ENCODE measurements around the gene CLEC19A. TPM values are rescaled to one million over a fixed set of nuclear protein-coding genes. Genes with fewer than 3 reads are reported as not detected.

Gene CLEC19A
- total RNA-seq, 1 experiment from 2014 or later = not detected

- Mint-ChIP-seq H3K4me3 (ENCODE audit: unreplicated experiment) (no peak overlapping the region), H3K27me3 (ENCODE audit: insufficient read depth, unreplicated experiment) (peaks cover 2% of the 10 kb centered on the region), H3K36me3 (ENCODE audit: insufficient read depth, unreplicated experiment) (no peaks in the 10 kb centered on the region), H3K27ac (ENCODE audit: unreplicated experiment) (no peak overlapping the region), H3K4me1 (ENCODE audit: low read depth, unreplicated experiment) (no peaks in the 10 kb centered on the region), H3K9me3 (ENCODE audit: unreplicated experiment) (peaks cover 8% of the 10 kb centered on the region)
- no peaks in the 10 kb centered on the region for H3K36me3 ChIP-seq (ENCODE audit: control insufficient read depth, insufficient read depth, low read length)
- BruUV-seq (replicated peaks) = no TSS peak
- H3K27me3 ChIP-seq (replicated peaks; ENCODE audit: control insufficient read depth, insufficient read depth, low read length) = no peaks in the 10 kb centered on the region
- CTCF ChIA-PET = interaction anchor here (0.6 kb wide), 1 partner anchor 462 kb away, joined by 5 read pairs; no protein-coding TSS in a partner anchor
- intact Hi-C loops (cut with micrococcal nuclease; ENCODE audit: unreplicated experiment) = no loop called here
- no peak for DNase-seq
- no peaks in the 10 kb centered on the region for H3K4me1 ChIP-seq
- H3K4me3 ChIP-seq (ENCODE audit: low read depth, low read length) = no peak overlapping the region
- no peak for TF ChIP-seq CTCF (IDR thresholded peaks at IDR 0.05; ENCODE audit: insufficient read depth in 1 of 2, low read depth in 1 of 2, low read length in 1 of 2, severe bottlenecking in 1 of 2, unreplicated experiment in 1 of 2)
- no peaks in the 10 kb centered on the region for H3K9me3 ChIP-seq
- POLR2A ChIA-PET = no interaction called here
Measured at GRCh38 chr16:19344224-19344801, 58.8 kb downstream of the CLEC19A start.

DNA sequence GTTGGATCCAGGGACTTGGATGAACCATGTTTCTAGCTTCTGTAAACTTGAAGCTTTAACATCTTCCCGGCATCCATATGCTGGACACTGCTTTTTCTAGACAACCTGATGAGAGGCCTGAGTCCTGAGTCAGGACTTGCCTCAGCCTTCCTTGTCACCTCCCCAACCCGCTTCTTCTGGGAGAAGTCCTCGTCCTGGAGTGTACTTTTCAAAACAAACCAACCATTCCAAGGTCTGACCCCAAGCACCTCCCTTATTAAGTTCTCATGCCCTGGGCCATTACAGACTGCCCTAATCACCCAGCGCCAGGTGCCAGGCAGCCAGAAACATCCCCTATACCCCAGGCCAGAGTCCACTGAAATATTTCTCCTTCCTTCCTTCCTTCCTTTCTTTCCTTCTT is 59.4 kb downstream of the CLEC19A start:
- no peak overlapping the region for H3K27ac Mint-ChIP-seq (ENCODE audit: unreplicated experiment)
- H3K4me1 Mint-ChIP-seq (ENCODE audit: low read depth, unreplicated experiment) = no peaks in the 10 kb centered on the region
- BruUV-seq (replicated peaks) = no TSS peak
- Histone ChIP-seq H3K4me3 (ENCODE audit: low read depth, low read length) (no peak overlapping the region), H3K27me3 (replicated peaks; ENCODE audit: control insufficient read depth, insufficient read depth, low read length) (no peaks in the 10 kb centered on the region), H3K9me3 (no peaks in the 10 kb centered on the region), H3K36me3 (ENCODE audit: control insufficient read depth, insufficient read depth, low read length) (no peaks in the 10 kb centered on the region), H3K4me1 (no peaks in the 10 kb centered on the region)
- CTCF ChIA-PET = no interaction called here
- no peak for TF ChIP-seq CTCF (IDR thresholded peaks at IDR 0.05; ENCODE audit: insufficient read depth in 1 of 2, low read depth in 1 of 2, low read length in 1 of 2, severe bottlenecking in 1 of 2, unreplicated experiment in 1 of 2)
- H3K36me3 Mint-ChIP-seq (ENCODE audit: insufficient read depth, unreplicated experiment) = no peaks in the 10 kb centered on the region
- H3K4me3 Mint-ChIP-seq (ENCODE audit: unreplicated experiment) = no peak overlapping the region
- peaks cover 8% of the 10 kb centered on the region for H3K9me3 Mint-ChIP-seq (ENCODE audit: unreplicated experiment)
- intact Hi-C loops (cut with micrococcal nuclease; ENCODE audit: unreplicated experiment) = no loop called here
- POLR2A ChIA-PET = interaction anchor here (0.5 kb wide), 1 partner anchor 527 kb away, joined by 4 read pairs; no protein-coding TSS in a partner anchor
- peaks cover 2% of the 10 kb centered on the region for H3K27me3 Mint-ChIP-seq (ENCODE audit: insufficient read depth, unreplicated experiment)
- DNase-seq = no peak

DNA sequence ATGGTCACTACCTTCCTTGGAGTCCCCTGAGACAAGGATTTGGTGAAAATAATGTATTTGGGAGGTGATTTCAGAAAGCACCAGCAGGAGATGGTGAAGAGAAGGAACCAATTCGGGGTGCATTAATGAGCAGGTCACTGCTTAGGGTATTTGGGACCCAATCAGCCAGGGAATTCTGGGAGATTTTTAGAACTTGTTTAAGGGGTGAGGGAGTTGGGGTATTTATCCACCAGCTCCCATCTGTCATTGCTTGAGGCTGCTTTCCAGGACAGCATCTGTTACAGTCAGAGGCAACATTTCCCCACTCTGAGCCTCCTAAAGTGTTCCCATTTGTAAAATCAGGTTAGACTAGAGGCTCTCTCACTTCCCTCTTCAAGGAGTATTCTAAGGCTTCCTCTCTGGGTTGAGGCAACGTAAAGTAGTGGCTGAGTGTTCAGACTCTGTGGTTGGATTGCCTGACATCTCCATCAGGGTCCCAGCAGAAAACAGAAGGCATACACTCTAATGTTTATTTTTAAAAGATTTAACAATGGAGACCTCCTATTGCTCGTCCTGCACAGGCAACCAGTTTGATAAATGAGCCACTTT is 60.9 kb downstream of the CLEC19A start:
- Histone ChIP-seq H3K36me3 (ENCODE audit: control insufficient read depth, insufficient read depth, low read length) (no peaks in the 10 kb centered on the region), H3K27me3 (replicated peaks; ENCODE audit: control insufficient read depth, insufficient read depth, low read length) (no peaks in the 10 kb centered on the region), H3K4me1 (no peaks in the 10 kb centered on the region), H3K4me3 (ENCODE audit: low read depth, low read length) (no peak overlapping the region), H3K9me3 (no peaks in the 10 kb centered on the region)
- no peaks in the 10 kb centered on the region for H3K36me3 Mint-ChIP-seq (ENCODE audit: insufficient read depth, unreplicated experiment)
- no peaks in the 10 kb centered on the region for H3K4me1 Mint-ChIP-seq (ENCODE audit: low read depth, unreplicated experiment)
- H3K4me3 Mint-ChIP-seq (ENCODE audit: unreplicated experiment) = no peak overlapping the region
- peaks cover 2% of the 10 kb centered on the region for H3K27me3 Mint-ChIP-seq (ENCODE audit: insufficient read depth, unreplicated experiment)
- peaks cover 8% of the 10 kb centered on the region for H3K9me3 Mint-ChIP-seq (ENCODE audit: unreplicated experiment)
- CTCF ChIA-PET = no interaction called here
- BruUV-seq (replicated peaks) = no TSS peak
- H3K27ac Mint-ChIP-seq (ENCODE audit: unreplicated experiment) = no peak overlapping the region
- TF ChIP-seq CTCF (IDR thresholded peaks at IDR 0.05; ENCODE audit: insufficient read depth in 1 of 2, low read depth in 1 of 2, low read length in 1 of 2, severe bottlenecking in 1 of 2, unreplicated experiment in 1 of 2) = no peak
- POLR2A ChIA-PET = no interaction called here
- no peak for DNase-seq
- intact Hi-C loops (cut with micrococcal nuclease; ENCODE audit: unreplicated experiment) = no loop called here
